ENCODE data around the gene ZNF346. TPM values are rescaled to one million over a fixed set of nuclear protein-coding genes. Genes with fewer than 3 reads are reported as not detected.

ZNF346 gene
- total and polyA plus RNA-seq, 10 of the 15 experiments (the other 5 are each of a cell fraction or from before 2014, with no cell fraction given): 6.5 to 30.2 (median 24.0) TPM

GRCh38 chr5:177095088-177095669 is 72.7 kb downstream of the ZNF346 start:
- POLR2A ChIA-PET: no interaction called here
- no peaks in the 10 kb centered on the region for H3K4me1 ChIP-seq (ENCODE audit: control insufficient read depth, insufficient read depth, low read length)
- in situ Hi-C loops (cut with MboI) (no loop called here), intact Hi-C loops (cut with micrococcal nuclease; ENCODE audit: unreplicated experiment) (no loop called here)
- H3K79me2 ChIP-seq (ENCODE audit: control insufficient read depth, insufficient read depth, low read length): no peaks in the 10 kb centered on the region
- no peaks in the 10 kb centered on the region; a peak in 1 of 4 replicates for H3K27me3 ChIP-seq (replicated peaks in 1 of 2; ENCODE audit: control insufficient read depth in 2 of 2, insufficient read depth in 2 of 2, low read length in 1 of 2)
- DNase-seq (ENCODE audit: low read depth, low spot score) (no peak), ATAC-seq (no peak), FAIRE-seq (no peak)
- 55% methylated on average over 27 of the region's 28 CpGs for WGBS (ENCODE audit: insufficient coverage, insufficient replicate concordance, low lambda C conversion rate, missing lambda C conversion rate)
- H3K4me2 ChIP-seq (ENCODE audit: control insufficient read depth, insufficient read depth): no peak overlapping the region
- SMC1A ChIA-PET (ENCODE audit: uncharacterized antibody, unreplicated experiment): no interaction called here
- no peak overlapping the region for H3K27ac ChIP-seq (ENCODE audit: control insufficient read depth, insufficient read depth)
- H3K9me3 ChIP-seq (replicated peaks; ENCODE audit: control insufficient read depth, insufficient read depth, low read length): no peaks in the 10 kb centered on the region
- H2AFZ ChIP-seq (ENCODE audit: control insufficient read depth, low read depth, low read length): no peak overlapping the region
- no TSS peak for BruUV-seq (replicated peaks)
- no peak overlapping the region for H3K9ac ChIP-seq (ENCODE audit: control insufficient read depth, insufficient read depth, low read length)
- no peaks in the 10 kb centered on the region for H3K36me3 ChIP-seq (ENCODE audit: control insufficient read depth in 2 of 2, insufficient read depth in 2 of 2, low read length in 1 of 2)
- no peaks in the 10 kb centered on the region for H4K20me1 ChIP-seq (ENCODE audit: control insufficient read depth, insufficient read depth)
- no peak overlapping the region for H3K4me3 ChIP-seq
- RAD21 ChIA-PET (ENCODE audit: unreplicated experiment): no interaction called here
- CTCF ChIA-PET: no interaction called here
- TF ChIP-seq MEF2B (IDR thresholded peaks at IDR 0.05; ENCODE audit: partially characterized antibody, poor library complexity, severe bottlenecking) (no peak), ZNF592 (IDR thresholded peaks at IDR 0.05) (no peak), FOXM1 (IDR thresholded peaks at IDR 0.05; ENCODE audit: low read depth, low read length) (no peak), JUND (IDR thresholded peaks at IDR 0.05; ENCODE audit: low read depth, low read length) (no peak), HDAC6 (IDR thresholded peaks at IDR 0.05; ENCODE audit: unreplicated experiment) (no peak), MEF2A (IDR thresholded peaks at IDR 0.05; ENCODE audit: insufficient read depth, low read depth, low read length) (no peak), CBX3 (IDR thresholded peaks at IDR 0.05; ENCODE audit: borderline replicate concordance, low read depth) (no peak), SMARCA5 (IDR thresholded peaks at IDR 0.05) (no peak), RELA (IDR thresholded peaks at IDR 0.05; ENCODE audit: borderline replicate concordance, partially characterized antibody) (no peak), YY1 (IDR thresholded peaks at IDR 0.05; ENCODE audit: low read depth, low read length) (no peak), ZBTB33 (IDR thresholded peaks at IDR 0.05) (no peak), CEBPB (IDR thresholded peaks at IDR 0.05; ENCODE audit: borderline replicate concordance in 1 of 2, low read depth in 2 of 2, low read length in 2 of 2) (no peak)
- TF ChIP-seq, protein P1, sequence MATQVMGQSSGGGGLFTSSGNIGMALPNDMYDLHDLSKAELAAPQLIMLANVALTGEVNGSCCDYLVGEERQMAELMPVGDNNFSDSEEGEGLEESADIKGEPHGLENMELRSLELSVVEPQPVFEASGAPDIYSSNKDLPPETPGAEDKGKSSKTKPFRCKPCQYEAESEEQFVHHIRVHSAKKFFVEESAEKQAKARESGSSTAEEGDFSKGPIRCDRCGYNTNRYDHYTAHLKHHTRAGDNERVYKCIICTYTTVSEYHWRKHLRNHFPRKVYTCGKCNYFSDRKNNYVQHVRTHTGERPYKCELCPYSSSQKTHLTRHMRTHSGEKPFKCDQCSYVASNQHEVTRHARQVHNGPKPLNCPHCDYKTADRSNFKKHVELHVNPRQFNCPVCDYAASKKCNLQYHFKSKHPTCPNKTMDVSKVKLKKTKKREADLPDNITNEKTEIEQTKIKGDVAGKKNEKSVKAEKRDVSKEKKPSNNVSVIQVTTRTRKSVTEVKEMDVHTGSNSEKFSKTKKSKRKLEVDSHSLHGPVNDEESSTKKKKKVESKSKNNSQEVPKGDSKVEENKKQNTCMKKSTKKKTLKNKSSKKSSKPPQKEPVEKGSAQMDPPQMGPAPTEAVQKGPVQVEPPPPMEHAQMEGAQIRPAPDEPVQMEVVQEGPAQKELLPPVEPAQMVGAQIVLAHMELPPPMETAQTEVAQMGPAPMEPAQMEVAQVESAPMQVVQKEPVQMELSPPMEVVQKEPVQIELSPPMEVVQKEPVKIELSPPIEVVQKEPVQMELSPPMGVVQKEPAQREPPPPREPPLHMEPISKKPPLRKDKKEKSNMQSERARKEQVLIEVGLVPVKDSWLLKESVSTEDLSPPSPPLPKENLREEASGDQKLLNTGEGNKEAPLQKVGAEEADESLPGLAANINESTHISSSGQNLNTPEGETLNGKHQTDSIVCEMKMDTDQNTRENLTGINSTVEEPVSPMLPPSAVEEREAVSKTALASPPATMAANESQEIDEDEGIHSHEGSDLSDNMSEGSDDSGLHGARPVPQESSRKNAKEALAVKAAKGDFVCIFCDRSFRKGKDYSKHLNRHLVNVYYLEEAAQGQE (IDR thresholded peaks at IDR 0.05; ENCODE audit: low read depth, low read length): no peak
- TF ChIP-seq, protein P2, sequence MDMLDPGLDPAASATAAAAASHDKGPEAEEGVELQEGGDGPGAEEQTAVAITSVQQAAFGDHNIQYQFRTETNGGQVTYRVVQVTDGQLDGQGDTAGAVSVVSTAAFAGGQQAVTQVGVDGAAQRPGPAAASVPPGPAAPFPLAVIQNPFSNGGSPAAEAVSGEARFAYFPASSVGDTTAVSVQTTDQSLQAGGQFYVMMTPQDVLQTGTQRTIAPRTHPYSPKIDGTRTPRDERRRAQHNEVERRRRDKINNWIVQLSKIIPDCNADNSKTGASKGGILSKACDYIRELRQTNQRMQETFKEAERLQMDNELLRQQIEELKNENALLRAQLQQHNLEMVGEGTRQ (IDR thresholded peaks at IDR 0.05; ENCODE audit: borderline replicate concordance, low read depth, low read length): no peak
